Astrocyte (in vitro differentiated cells and primary cell): Measurements from ENCODE around the gene DOLPP1. TPM values are rescaled to one million over a fixed set of nuclear protein-coding genes. Genes with fewer than 3 reads are reported as not detected.

Experiments
- DNase-seq: peaks from one replicate; pipeline ENCODE4 v3.0.0-alpha.2; 2010; ENCODE audit warnings: low read depth
- FAIRE-seq: peaks from 2 replicates; lab custom pipeline; 2011; peaks lifted over from hg19 to GRCh38; lab: Jason Lieb, UNC
- H2AFZ ChIP-seq: 2 replicates; pipeline ENCODE4 v1.6.0; 2012; ENCODE audit warnings: low read depth, low read length, inconsistent platforms
- H3K27ac ChIP-seq: 2 replicates; pipeline ENCODE4 v1.5.1; 2011; ENCODE audit warnings: low read depth, low read length, inconsistent platforms
- H3K27me3 ChIP-seq: 2 replicates; pipeline ENCODE4 v1.6.0; 2011; ENCODE audit warnings: low read length, inconsistent platforms; ENCODE audit not compliant: insufficient read depth
- H3K36me3 ChIP-seq: 2 replicates; pipeline ENCODE4 v1.5.1; 2011; ENCODE audit warnings: low read length, inconsistent platforms; ENCODE audit not compliant: insufficient read depth
- H3K4me1 ChIP-seq: 2 replicates; pipeline ENCODE4 v1.5.1; 2011; ENCODE audit warnings: low read length, inconsistent platforms; ENCODE audit not compliant: insufficient read depth
- H3K4me2 ChIP-seq: 2 replicates; pipeline ENCODE4 v1.6.0; 2012; ENCODE audit warnings: low read length, inconsistent platforms
- H3K4me3 ChIP-seq: 2 replicates; pipeline ENCODE4 v1.5.1; 2011; ENCODE audit warnings: low read depth, mild to moderate bottlenecking, low read length, inconsistent platforms; ENCODE audit not compliant: insufficient read depth
- H3K79me2 ChIP-seq: 2 replicates; pipeline ENCODE4 v1.6.0; 2012; ENCODE audit warnings: mild to moderate bottlenecking, low read length, inconsistent platforms; ENCODE audit not compliant: insufficient read depth
- H3K9ac ChIP-seq: 2 replicates; pipeline ENCODE4 v1.6.0; 2012; ENCODE audit warnings: mild to moderate bottlenecking, low read length, inconsistent platforms
- H3K9me3 ChIP-seq: 2 replicates; pipeline ENCODE4 v1.5.1; 2012; ENCODE audit warnings: low read depth, mild to moderate bottlenecking, low read length, inconsistent platforms; ENCODE audit not compliant: insufficient read depth
- H4K20me1 ChIP-seq: 2 replicates; pipeline ENCODE4 v1.6.0; 2012; ENCODE audit warnings: low read length, inconsistent platforms; ENCODE audit not compliant: insufficient read depth
- H3K27ac Mint-ChIP-seq: one replicate; pipeline ENCODE4 v1.8.0; 2021; ENCODE audit warnings: mild to moderate bottlenecking, mixed read lengths; ENCODE audit not compliant: unreplicated experiment
- H3K27me3 Mint-ChIP-seq: one replicate; pipeline ENCODE4 v1.8.0; 2021; ENCODE audit warnings: low read depth, mixed read lengths; ENCODE audit not compliant: unreplicated experiment
- H3K36me3 Mint-ChIP-seq: one replicate; pipeline ENCODE4 v1.8.0; 2021; ENCODE audit warnings: low read depth, mixed read lengths; ENCODE audit not compliant: unreplicated experiment
- H3K4me1 Mint-ChIP-seq: one replicate; pipeline ENCODE4 v1.8.0; 2021; ENCODE audit warnings: low read depth, mixed read lengths; ENCODE audit not compliant: unreplicated experiment
- H3K4me3 Mint-ChIP-seq: one replicate; pipeline ENCODE4 v1.8.0; 2021; ENCODE audit warnings: mild to moderate bottlenecking, moderate library complexity, mixed read lengths; ENCODE audit not compliant: unreplicated experiment
- H3K9me3 Mint-ChIP-seq: one replicate; pipeline ENCODE4 v1.8.0; 2021; ENCODE audit warnings: mild to moderate bottlenecking, mixed read lengths; ENCODE audit not compliant: unreplicated experiment
- EZH2 ChIP-seq: IDR thresholded peaks from 2 replicates; pipeline ENCODE4 v1.6.1; 2012; ENCODE audit warnings: mild to moderate bottlenecking, low read length, inconsistent platforms; ENCODE audit not compliant: insufficient read depth
- total RNA-seq: library from RNA; stranded (reverse); gene quantifications from 2 replicates; pipeline ENCODE4 v1.2.1, GENCODE V29; 2021
- TF ChIP-seq, protein P1 (sequence below): IDR thresholded peaks from 2 replicates; pipeline ENCODE4 v1.5.1; 2011; ENCODE audit warnings: low read depth, mild to moderate bottlenecking, inconsistent platforms, low read length, moderate library complexity; ENCODE audit not compliant: insufficient read depth

DOLPP1 gene
- total RNA-seq, 1 donor from 2014 or later: 17.9 TPM

DNA sequence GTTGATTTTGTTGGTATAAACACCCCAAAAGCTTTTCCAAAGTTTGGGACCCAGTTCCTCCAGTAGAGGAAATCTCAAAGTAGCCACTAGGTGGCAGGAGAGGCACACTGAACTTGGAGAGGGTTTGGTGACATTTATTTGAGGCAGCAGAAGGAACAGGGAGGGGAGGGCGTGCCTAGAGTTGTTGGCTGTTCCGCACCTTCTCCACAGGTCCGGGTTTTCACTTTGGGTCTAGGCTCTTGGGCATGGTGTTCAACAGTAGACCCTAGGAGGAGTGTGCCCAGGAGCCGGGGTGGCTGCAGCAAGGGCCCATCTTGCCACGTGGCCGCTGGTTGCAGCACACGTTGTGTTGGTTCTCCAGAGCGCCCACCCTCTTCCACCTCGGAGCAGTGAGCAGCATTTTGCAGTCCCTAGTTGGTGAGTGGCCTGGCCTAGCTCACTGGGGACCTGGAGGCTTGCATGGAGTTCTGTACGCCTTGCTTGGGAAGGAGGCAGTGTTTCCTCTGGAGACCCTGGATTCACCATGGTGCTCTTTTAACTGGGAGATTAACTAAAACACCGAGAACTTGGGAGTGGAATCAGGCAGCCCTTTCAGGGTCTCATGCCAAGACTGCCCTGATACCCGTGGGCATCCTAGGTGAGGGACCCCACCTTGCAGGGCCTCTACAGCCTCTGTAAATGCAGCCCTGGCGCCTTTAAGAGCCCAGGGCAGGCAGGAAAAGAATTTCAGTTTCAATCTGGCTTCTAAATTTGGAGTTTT lies 58.5 kb downstream of the DOLPP1 start:
- Mint-ChIP-seq H3K4me3 (peak overlapping the region; percentile 72), H3K27me3 (no peaks in the 10 kb centered on the region), H3K36me3 (peaks cover 7% of the 10 kb centered on the region), H3K4me1 (peaks cover 47% of the 10 kb centered on the region), H3K27ac (peak overlapping the region; percentile 99), H3K9me3 (no peaks in the 10 kb centered on the region)
- H3K79me2 ChIP-seq: peaks cover 25% of the 10 kb centered on the region
- H3K4me2 ChIP-seq: peak overlapping the region; percentile 88
- peak; percentile 67 for DNase-seq
- no peaks in the 10 kb centered on the region for H4K20me1 ChIP-seq
- H3K4me1 ChIP-seq: peaks cover 60% of the 10 kb centered on the region
- TF ChIP-seq EZH2: no peak
- TF ChIP-seq, protein P1, sequence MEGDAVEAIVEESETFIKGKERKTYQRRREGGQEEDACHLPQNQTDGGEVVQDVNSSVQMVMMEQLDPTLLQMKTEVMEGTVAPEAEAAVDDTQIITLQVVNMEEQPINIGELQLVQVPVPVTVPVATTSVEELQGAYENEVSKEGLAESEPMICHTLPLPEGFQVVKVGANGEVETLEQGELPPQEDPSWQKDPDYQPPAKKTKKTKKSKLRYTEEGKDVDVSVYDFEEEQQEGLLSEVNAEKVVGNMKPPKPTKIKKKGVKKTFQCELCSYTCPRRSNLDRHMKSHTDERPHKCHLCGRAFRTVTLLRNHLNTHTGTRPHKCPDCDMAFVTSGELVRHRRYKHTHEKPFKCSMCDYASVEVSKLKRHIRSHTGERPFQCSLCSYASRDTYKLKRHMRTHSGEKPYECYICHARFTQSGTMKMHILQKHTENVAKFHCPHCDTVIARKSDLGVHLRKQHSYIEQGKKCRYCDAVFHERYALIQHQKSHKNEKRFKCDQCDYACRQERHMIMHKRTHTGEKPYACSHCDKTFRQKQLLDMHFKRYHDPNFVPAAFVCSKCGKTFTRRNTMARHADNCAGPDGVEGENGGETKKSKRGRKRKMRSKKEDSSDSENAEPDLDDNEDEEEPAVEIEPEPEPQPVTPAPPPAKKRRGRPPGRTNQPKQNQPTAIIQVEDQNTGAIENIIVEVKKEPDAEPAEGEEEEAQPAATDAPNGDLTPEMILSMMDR: peak; percentile 90
- no peaks in the 10 kb centered on the region for H3K27me3 ChIP-seq
- peak overlapping the region; percentile 97 for H3K9ac ChIP-seq
- peaks cover 3% of the 10 kb centered on the region for H3K36me3 ChIP-seq
- peak; percentile 98 for FAIRE-seq
- H3K4me3 ChIP-seq: peak overlapping the region; percentile 53
- H3K27ac ChIP-seq: peak overlapping the region; percentile 100
- H2AFZ ChIP-seq: no peak overlapping the region
- no peaks in the 10 kb centered on the region for H3K9me3 ChIP-seq

DNA sequence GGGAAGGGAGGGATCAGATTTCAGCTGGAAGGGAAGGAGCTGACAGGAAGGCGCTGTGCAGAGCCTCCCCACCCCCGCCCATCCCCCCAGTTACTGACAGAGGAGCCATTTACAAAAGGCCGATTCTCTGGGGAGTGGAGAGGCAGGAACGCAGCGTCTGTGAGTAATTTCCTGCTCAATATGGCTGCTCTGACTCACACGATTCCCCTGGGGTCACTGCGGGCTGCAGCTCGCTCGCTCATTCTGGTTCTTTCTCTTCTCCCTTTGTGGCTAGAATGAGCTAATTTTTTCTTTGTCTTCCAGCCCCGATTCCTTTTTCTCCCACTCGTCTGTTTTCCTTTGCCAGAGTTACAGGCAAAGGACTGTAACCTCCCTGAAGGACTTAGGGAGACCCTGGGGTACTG lies 59.1 kb downstream of the DOLPP1 start:
- H3K4me1 ChIP-seq: peaks cover 62% of the 10 kb centered on the region
- FAIRE-seq (peak; percentile 73), DNase-seq (peak; percentile 99)
- peaks cover 25% of the 10 kb centered on the region for H3K79me2 ChIP-seq
- H3K27me3 ChIP-seq: no peaks in the 10 kb centered on the region
- peak overlapping the region; percentile 97 for H3K9ac ChIP-seq
- peak overlapping the region; percentile 88 for H3K4me2 ChIP-seq
- no peaks in the 10 kb centered on the region for H3K9me3 Mint-ChIP-seq
- H2AFZ ChIP-seq: no peak overlapping the region
- H3K4me3 ChIP-seq: peak overlapping the region; percentile 53
- peak overlapping the region; percentile 99 for H3K27ac Mint-ChIP-seq
- H3K4me3 Mint-ChIP-seq: peak overlapping the region; percentile 72
- H4K20me1 ChIP-seq: no peaks in the 10 kb centered on the region
- H3K36me3 Mint-ChIP-seq: peaks cover 4% of the 10 kb centered on the region
- H3K36me3 ChIP-seq: no peaks in the 10 kb centered on the region
- no peaks in the 10 kb centered on the region for H3K27me3 Mint-ChIP-seq
- TF ChIP-seq EZH2: no peak
- TF ChIP-seq, protein P1: no peak
- peak overlapping the region; percentile 100 for H3K27ac ChIP-seq
- peaks cover 47% of the 10 kb centered on the region for H3K4me1 Mint-ChIP-seq
- no peaks in the 10 kb centered on the region for H3K9me3 ChIP-seq

Other genes starting within 250 kb of the DOLPP1 start
- gene KYAT1, start 199.2 kb upstream of the DOLPP1 start, total RNA-seq: 9.3 and 10.1 TPM in 2 replicates
- 103 and 104 TPM in 2 replicates for gene LRRC8A, start 199.0 kb upstream of the DOLPP1 start, total RNA-seq
- gene PHYHD1, start 160.1 kb upstream of the DOLPP1 start, total RNA-seq: 4.6 and 6.1 TPM in 2 replicates
- 19.8 and 22.1 TPM in 2 replicates for gene DOLK, start 133.5 kb upstream of the DOLPP1 start, total RNA-seq
- 40.4 and 45.6 TPM in 2 replicates for gene NUP188, start 133.4 kb upstream of the DOLPP1 start, total RNA-seq
- 35.0 and 38.0 TPM in 2 replicates for gene SH3GLB2, start 52.8 kb upstream of the DOLPP1 start, total RNA-seq
- 23.1 and 23.8 TPM in 2 replicates for gene MIGA2, start 44.5 kb upstream of the DOLPP1 start, total RNA-seq
- gene CRAT, start 29.7 kb downstream of the DOLPP1 start, total RNA-seq: 21.2 and 25.3 TPM in 2 replicates
- 122 and 134 TPM in 2 replicates for gene PTPA, start 30.3 kb downstream of the DOLPP1 start, total RNA-seq
- gene IER5L, start 97.2 kb downstream of the DOLPP1 start, total RNA-seq: 47.0 and 55.0 TPM in 2 replicates